Upper lobe of left lung (tissue), 6 donors: ENCODE data around the gene CEP89. TPM values are rescaled to one million over a fixed set of nuclear protein-coding genes. Genes with fewer than 3 reads are reported as not detected.
"Not testable (repeated sequence)": the region's sequence is repeated elsewhere in the genome, so short reads cannot be mapped to it uniquely, and the experiment has no call there.

ENCODE experiments used
- ATAC-seq, 2 donors: fragments of 200-7000 bp; cut with Tn5 transposase; one replicate each; pipeline ENCODE4 v1.9.1; 2022; ENCODE audit warnings: mild to moderate bottlenecking in 2 of 2, moderate library complexity in 2 of 2; ENCODE audit not compliant: low FRiP score in 2 of 2
- DNase-seq, 2 donors: peaks; one replicate each; pipeline ENCODE4 v3.0.0-alpha.2; 2019 to 2020
- H3K27ac ChIP-seq, 4 donors: fragments of 200-600 bp; sonication (generic); one replicate each; pipeline ENCODE4 v1.5.1; 2016 to 2019
- H3K27me3 ChIP-seq, 4 donors: fragments of 200-600 bp; sonication (generic); one replicate each; pipeline ENCODE4 v1.5.1; 2017 to 2019
- H3K36me3 ChIP-seq, 4 donors: fragments of 200-600 bp; sonication (generic); one replicate each; pipeline ENCODE4 v1.5.1; 2016 to 2019
- H3K4me1 ChIP-seq, 4 donors: fragments of 200-600 bp; sonication (generic); one replicate each; pipeline ENCODE4 v1.5.1; 2018 to 2019
- H3K4me3 ChIP-seq, 4 donors: fragments of 200-600 bp; sonication (generic); one replicate each; pipeline ENCODE4 v1.5.1; 2017 to 2019; ENCODE audit warnings: mild to moderate bottlenecking in 2 of 4, moderate library complexity in 1 of 4
- H3K9me3 ChIP-seq, 4 donors: fragments of 200-600 bp; sonication (generic); one replicate each; pipeline ENCODE4 v1.5.1; 2018 to 2019
- EP300 ChIP-seq, 4 donors: sonication (generic); formaldehyde crosslinking; IDR thresholded peaks; one replicate each; pipeline ENCODE4 v1.5.1; 2017; ENCODE audit warnings: antibody characterized with exemption in 4 of 4, control low read depth in 2 of 4
- POLR2A ChIP-seq, 4 donors: fragments of 450-650 bp; IDR thresholded peaks; one replicate each; pipeline ENCODE4 v1.5.1; 2016 to 2017; ENCODE audit warnings: antibody characterized with exemption in 4 of 4, mild to moderate bottlenecking in 2 of 4
- POLR2AphosphoS5 ChIP-seq, 2 donors: sonication (generic); formaldehyde crosslinking; IDR thresholded peaks; one replicate each; pipeline ENCODE4 v1.5.1; 2017; ENCODE audit warnings: antibody characterized with exemption in 2 of 2
- WGBS, 2 donors: methylation state at CpG; one replicate each; pipeline ENCODE4 v1.1.5; 2017 to 2018; 5-methylcytosine and 5-hydroxymethylcytosine counted together
- total RNA-seq, 6 donors: library from RNA; depleted of rRNA in 4 of 6; stranded (reverse); fragments of >200 nt in 4 of 6; gene quantifications; one replicate each; pipeline versions ENCODE4 v1.1.0 to v1.2.1, GENCODE V29; 2016 to 2021
- TF ChIP-seq, protein P1 (sequence below), 6 experiments: fragments of 450-650 bp in 4 of 6; fragments of 200-600 bp in 2 of 6; sonication (generic) in 2 of 6; IDR thresholded peaks; one replicate each; pipeline ENCODE4 v1.5.1; 2016 to 2019; ENCODE audit warnings: antibody characterized with exemption in 6 of 6
- donor health status: DM: no; HTN: no; CAD: no; lungs with moderate emphysema.
- donor health status: DM: no; HTN: yes; CAD: no; lungs with severe emphysema.

CEP89 gene
- total RNA-seq, result 10 to 100 TPM; 10.1 to 16.0 (median 14.1) TPM

DNA sequence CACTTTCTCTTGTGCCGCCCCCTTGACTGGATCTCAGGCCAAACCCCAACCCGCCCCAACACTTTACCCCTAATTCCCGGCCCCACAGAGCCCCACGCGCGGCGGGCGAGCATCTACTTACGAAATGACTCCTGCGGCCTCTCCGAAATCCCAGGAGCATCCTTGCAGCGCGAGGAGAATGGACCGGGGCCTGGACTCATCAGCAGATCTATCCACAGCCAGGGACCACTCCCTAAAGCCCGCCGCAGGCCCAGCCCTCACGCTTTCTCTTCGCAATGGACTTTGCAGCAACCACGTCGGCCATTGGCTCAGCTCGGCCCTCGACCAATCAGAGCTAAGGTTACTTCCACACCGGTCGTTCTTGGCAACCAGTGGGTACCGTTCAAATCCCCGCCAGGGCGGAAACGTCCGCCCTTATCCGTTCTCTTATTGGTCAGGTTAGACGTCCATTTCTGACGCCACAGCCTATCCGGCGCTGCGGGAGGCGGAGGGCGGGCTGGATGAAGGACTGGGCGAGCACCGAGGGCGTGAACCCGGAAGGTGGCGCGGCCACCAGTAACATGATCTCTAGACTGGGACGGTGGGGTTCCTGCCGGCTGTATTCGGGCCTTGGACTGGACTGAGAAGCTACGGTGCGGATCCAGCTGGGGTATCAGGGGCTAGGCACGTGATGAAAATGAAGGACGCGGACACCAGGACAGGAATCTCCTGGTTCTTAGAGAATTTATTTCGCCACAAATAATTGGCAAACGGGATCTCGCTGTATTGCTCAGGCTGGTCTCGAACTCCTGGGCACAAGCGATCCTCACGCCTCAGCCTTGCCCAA is at the start of gene CEP89, which contains the start of gene FAAP24:
Gene CEP89, minus strand, starts transcription at position 244 of the 826 bp plus-strand sequence. Its CDS starts 84 bp downstream, at position 160.
Gene FAAP24, plus strand, starts transcription at position 528 of the 826 bp plus-strand sequence. CDS start 955 bp downstream, outside the sequence.
- WGBS, 2 donors, result 1 to 2% methylated on average over 29 to 57 of the region's 57 CpGs
- no peaks in the 10 kb centered on the region for H3K27me3 ChIP-seq
- H3K27ac ChIP-seq, result peak within 1 kb of the TSS; percentile 78 to 88 (median 82)
- DNase-seq, result peak; percentile 96 to 98
- H3K36me3 ChIP-seq, result peaks cover 0 to 14% (median 0%) of the 10 kb centered on the region in 4 donors
- no peaks in the 10 kb centered on the region for H3K9me3 ChIP-seq
- H3K4me1 ChIP-seq, result peaks cover 8 to 36% (median 15%) of the 10 kb centered on the region in 4 donors
- peak; percentile 71 to 78 for TF ChIP-seq POLR2AphosphoS5 (IDR thresholded peaks at IDR 0.05)
- TF ChIP-seq EP300 (IDR thresholded peaks at IDR 0.05), result no peak
- TF ChIP-seq, protein P1, sequence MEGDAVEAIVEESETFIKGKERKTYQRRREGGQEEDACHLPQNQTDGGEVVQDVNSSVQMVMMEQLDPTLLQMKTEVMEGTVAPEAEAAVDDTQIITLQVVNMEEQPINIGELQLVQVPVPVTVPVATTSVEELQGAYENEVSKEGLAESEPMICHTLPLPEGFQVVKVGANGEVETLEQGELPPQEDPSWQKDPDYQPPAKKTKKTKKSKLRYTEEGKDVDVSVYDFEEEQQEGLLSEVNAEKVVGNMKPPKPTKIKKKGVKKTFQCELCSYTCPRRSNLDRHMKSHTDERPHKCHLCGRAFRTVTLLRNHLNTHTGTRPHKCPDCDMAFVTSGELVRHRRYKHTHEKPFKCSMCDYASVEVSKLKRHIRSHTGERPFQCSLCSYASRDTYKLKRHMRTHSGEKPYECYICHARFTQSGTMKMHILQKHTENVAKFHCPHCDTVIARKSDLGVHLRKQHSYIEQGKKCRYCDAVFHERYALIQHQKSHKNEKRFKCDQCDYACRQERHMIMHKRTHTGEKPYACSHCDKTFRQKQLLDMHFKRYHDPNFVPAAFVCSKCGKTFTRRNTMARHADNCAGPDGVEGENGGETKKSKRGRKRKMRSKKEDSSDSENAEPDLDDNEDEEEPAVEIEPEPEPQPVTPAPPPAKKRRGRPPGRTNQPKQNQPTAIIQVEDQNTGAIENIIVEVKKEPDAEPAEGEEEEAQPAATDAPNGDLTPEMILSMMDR (IDR thresholded peaks at IDR 0.05), result peak in 1 of 6 experiments; percentile 24
- TF ChIP-seq POLR2A (IDR thresholded peaks at IDR 0.05), result peak in 2 of 4 donors; percentile 19 to 70
- ATAC-seq, result peak; percentile 99
- H3K4me3 ChIP-seq, result peak within 1 kb of the TSS; percentile 87 to 98 (median 90)

DNA sequence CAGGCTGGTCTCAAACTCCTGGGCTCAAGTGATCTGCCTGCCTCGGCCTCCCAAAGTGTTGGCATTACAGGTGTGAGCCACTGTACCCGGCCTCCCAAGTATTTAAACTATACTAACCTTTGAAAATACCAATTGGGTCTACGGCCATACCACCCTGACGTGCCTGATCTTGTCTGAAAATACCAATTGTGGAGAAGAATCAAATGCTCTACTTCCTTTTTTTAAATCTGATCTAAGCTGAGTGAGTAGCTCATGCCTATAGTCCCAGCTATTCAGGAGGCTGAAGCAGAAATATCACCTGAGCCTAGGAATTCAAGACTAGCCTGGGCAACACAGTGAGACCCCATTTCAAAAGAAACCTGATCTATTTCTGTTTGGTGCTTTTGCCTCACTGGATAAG is 39.1 kb upstream of the CEP89 start:
- not testable (repeated sequence) for H3K9me3 ChIP-seq, H3K27ac ChIP-seq, H3K36me3 ChIP-seq, H3K27me3 ChIP-seq, H3K4me1 ChIP-seq, DNase-seq, ATAC-seq, H3K4me3 ChIP-seq
- WGBS, 2 donors, result 88 to 95% methylated on average over 4 of the region's 4 CpGs

DNA sequence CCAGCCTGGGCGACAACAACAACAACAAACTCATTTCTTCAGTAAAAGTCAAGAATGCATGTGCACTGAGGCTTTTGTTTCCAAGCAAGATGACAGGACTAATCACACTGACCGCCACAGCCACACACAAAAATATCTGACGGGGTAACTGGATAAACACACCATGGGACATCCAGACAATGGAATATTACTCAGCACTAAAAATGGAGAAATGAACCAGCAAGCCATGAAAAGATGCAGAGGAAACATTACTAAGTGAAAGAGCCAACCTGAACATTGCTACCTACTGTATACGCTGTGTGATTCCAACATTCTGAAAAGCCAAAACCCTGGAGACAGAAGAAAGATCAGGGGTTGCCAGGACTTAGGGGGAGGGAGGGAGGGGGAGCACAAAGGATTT is 37.0 kb upstream of the CEP89 start:
- Histone ChIP-seq H3K9me3 (no peaks in the 10 kb centered on the region), H3K27me3 (no peaks in the 10 kb centered on the region), H3K4me3 (no peak overlapping the region), H3K27ac (no peak overlapping the region), H3K4me1 (no peaks in the 10 kb centered on the region), H3K36me3 (peaks cover 0 to 4% (median 0%) of the 10 kb centered on the region in 4 donors)
- DNase-seq (no peak), ATAC-seq (no peak)
- WGBS, 2 donors, result 90 to 100% methylated on average over 4 of the region's 4 CpGs
- TF ChIP-seq POLR2AphosphoS5 (IDR thresholded peaks at IDR 0.05) (no peak), POLR2A (IDR thresholded peaks at IDR 0.05) (no peak), EP300 (IDR thresholded peaks at IDR 0.05) (no peak)
- TF ChIP-seq, protein P1 (IDR thresholded peaks at IDR 0.05), result no peak

DNA sequence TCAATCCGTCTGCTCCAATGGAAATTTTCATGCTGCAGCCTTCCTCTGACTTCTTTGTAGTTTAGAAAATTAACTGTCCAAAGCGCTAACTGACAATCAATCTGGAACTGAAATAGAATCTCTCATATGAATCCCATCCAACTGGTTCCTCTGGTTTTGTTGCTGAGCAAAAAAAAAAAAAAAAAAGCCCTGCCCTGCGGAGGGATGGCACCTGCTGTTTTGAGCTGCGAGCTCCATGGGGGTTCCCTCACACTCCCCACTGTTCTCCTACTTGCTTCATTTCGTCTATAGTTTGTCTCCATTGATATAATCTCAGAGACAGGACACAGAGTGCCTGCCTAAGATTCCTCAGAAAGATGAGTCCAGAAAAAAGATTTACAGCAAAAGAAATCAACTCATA is 33.7 kb upstream of the CEP89 start:
- no peak for ATAC-seq

DNA sequence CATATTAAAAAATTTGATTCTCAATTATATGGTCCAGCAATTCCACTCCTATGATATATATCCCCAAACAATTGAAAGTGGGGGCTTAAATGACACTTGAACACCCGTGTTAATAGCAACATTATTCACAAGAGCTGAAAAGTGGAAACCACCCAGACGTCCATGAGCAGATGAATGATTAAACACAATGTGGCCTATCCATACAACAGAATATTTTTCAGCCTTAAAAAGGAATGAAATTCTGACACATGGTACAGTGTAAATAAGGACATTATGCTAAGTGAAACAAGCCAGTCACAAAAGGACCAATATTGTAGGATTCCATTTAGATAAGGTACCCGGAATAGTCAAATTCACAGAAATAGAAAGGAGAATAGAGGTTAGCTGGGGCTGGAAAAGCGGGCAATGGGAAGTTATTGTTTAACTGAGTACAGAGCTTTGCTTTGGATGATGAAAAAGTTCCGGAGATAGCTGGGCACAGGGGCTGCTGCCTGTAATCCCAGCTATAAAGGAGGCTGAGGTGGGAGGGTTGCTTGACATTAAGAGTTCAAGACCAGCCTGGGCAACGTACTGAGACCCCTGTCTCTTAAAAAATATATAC is 31.8 kb upstream of the CEP89 start:
- H3K27me3 ChIP-seq, DNase-seq, H3K4me1 ChIP-seq, ATAC-seq, H3K36me3 ChIP-seq, H3K4me3 ChIP-seq, H3K9me3 ChIP-seq, H3K27ac ChIP-seq: not testable (repeated sequence)
- 75 to 80% methylated on average over 6 of the region's 6 CpGs for WGBS, 2 donors

More for the DNA sequence above, 33.7 kb upstream of the CEP89 start:
- TF ChIP-seq EP300 (IDR thresholded peaks at IDR 0.05) (no peak), POLR2A (IDR thresholded peaks at IDR 0.05) (no peak)
- TF ChIP-seq, protein P1 (IDR thresholded peaks at IDR 0.05), result no peak
- no peaks in the 10 kb centered on the region for H3K27me3 ChIP-seq
- no peak overlapping the region for H3K27ac ChIP-seq
- no peak for DNase-seq
- H3K4me1 ChIP-seq, result no peaks in the 10 kb centered on the region
- no peaks in the 10 kb centered on the region for H3K9me3 ChIP-seq
- WGBS, 2 donors, result 70 to 84% methylated on average over 5 of the region's 5 CpGs
- no peaks in the 10 kb centered on the region for H3K36me3 ChIP-seq
- no peak overlapping the region for H3K4me3 ChIP-seq

DNA sequence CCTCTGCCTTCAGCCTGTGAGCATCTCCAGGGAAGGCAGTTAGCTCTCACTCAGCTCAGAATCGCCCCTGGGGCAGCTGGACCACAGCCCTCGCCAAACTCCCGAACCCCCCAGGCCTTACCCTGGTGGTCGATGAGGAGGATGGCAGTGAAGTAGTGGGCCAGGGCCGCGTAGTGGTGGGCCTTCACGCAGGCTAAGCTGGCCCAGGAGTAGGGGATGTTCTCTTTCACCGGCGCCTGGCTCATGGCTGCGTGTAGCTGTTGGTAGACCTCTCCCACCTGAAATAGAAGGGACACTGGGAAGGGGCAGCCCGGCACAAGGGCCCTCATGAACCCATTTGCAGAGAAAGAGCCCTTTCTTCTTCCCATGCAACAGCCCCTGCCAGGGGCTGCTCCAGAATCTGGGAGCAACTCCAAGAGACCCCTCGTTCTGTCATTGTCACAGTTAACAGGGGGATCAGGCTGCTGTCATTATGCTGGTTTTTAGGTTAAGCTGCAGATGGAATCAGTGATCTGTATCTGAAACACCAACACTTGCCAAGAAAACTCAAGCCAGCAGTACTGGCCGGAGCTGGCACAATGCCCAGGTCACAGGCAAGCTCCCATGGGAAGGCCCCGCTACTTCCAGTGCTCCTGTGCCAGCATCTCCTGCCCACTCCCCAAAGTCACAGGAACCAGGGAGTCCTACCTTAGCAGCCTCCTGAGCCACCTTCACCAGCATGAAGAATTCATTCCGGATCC is 30.5 kb upstream of the CEP89 start:
- ATAC-seq, result peak in 1 of 2 donors; percentile 59
- H3K9me3 ChIP-seq, H3K4me1 ChIP-seq, H3K27ac ChIP-seq, H3K4me3 ChIP-seq, H3K27me3 ChIP-seq, H3K36me3 ChIP-seq, DNase-seq: not testable (repeated sequence)
- 63 to 82% methylated on average over 5 to 15 of the region's 15 CpGs for whole genome bisulfite sequencing, 2 donors
